Measurements from ENCODE around the gene DNMBP.

DNMBP gene

GRCh38 chr10:99920901-99921300, 88.8 kb downstream of the DNMBP start:
- no peaks in the 10 kb centered on the region for H3K36me3 ChIP-seq (replicated peaks; ENCODE audit: insufficient read depth, low read length)
- no peaks in the 10 kb centered on the region for H3K27me3 ChIP-seq (replicated peaks; ENCODE audit: insufficient read depth, low read length)
- H4K20me1 ChIP-seq (ENCODE audit: insufficient read depth, low read length), result no peaks in the 10 kb centered on the region
- no peak overlapping the region for H3K4me2 ChIP-seq (ENCODE audit: low read depth, low read length)
- DNase-seq, result no peak
- no peaks in the 10 kb centered on the region for H3K4me1 ChIP-seq (ENCODE audit: low read length)
- no peaks in the 10 kb centered on the region for H3K9me3 ChIP-seq (replicated peaks; ENCODE audit: insufficient read depth, low read length)
- H3K9me2 ChIP-seq (replicated peaks; ENCODE audit: insufficient read depth, low read length), result no peaks in the 10 kb centered on the region
- H3K4me3 ChIP-seq (ENCODE audit: low read length), result no peak overlapping the region
- no peak for TF ChIP-seq CTCF (IDR thresholded peaks at IDR 0.05; ENCODE audit: low read length)
- no peak overlapping the region for H3K27ac ChIP-seq (ENCODE audit: low read length)
- no peak overlapping the region for H3K9ac ChIP-seq (ENCODE audit: low read length)
- no peaks in the 10 kb centered on the region for H3K79me2 ChIP-seq (ENCODE audit: low read length)
- no peak overlapping the region for H2AFZ ChIP-seq (ENCODE audit: low read length)
- no peaks in the 10 kb centered on the region for H3F3A ChIP-seq (ENCODE audit: insufficient read depth, low read length)

GRCh38 chr10:99920486-99920885, 89.3 kb downstream of the DNMBP start:
- no peak overlapping the region for H3K4me3 ChIP-seq (ENCODE audit: low read length)
- no peaks in the 10 kb centered on the region for H3F3A ChIP-seq (ENCODE audit: insufficient read depth, low read length)
- H3K27me3 ChIP-seq (replicated peaks; ENCODE audit: insufficient read depth, low read length), result no peaks in the 10 kb centered on the region
- no peak overlapping the region for H3K9ac ChIP-seq (ENCODE audit: low read length)
- no peak overlapping the region for H3K27ac ChIP-seq (ENCODE audit: low read length)
- no peaks in the 10 kb centered on the region for H4K20me1 ChIP-seq (ENCODE audit: insufficient read depth, low read length)
- H3K36me3 ChIP-seq (replicated peaks; ENCODE audit: insufficient read depth, low read length), result no peaks in the 10 kb centered on the region
- no peak for DNase-seq
- no peaks in the 10 kb centered on the region for H3K9me3 ChIP-seq (replicated peaks; ENCODE audit: insufficient read depth, low read length)
- no peak overlapping the region for H3K4me2 ChIP-seq (ENCODE audit: low read depth, low read length)
- H3K9me2 ChIP-seq (replicated peaks; ENCODE audit: insufficient read depth, low read length), result no peaks in the 10 kb centered on the region
- no peak overlapping the region for H2AFZ ChIP-seq (ENCODE audit: low read length)
- no peaks in the 10 kb centered on the region for H3K79me2 ChIP-seq (ENCODE audit: low read length)
- no peak for TF ChIP-seq CTCF (IDR thresholded peaks at IDR 0.05; ENCODE audit: low read length)
- TF ChIP-seq EZH2 (optimal IDR thresholded peaks at IDR 0.05; ENCODE audit: low read depth, low read length), result no peak
- TF ChIP-seq EZH2phosphoT487 (IDR thresholded peaks at IDR 0.05; ENCODE audit: low read length), result no peak
- no peaks in the 10 kb centered on the region for H3K4me1 ChIP-seq (ENCODE audit: low read length)

GRCh38 chr10:99917963-99918825, 91.6 kb downstream of the DNMBP start:
- no peak overlapping the region for H3K4me3 ChIP-seq (ENCODE audit: low read length)
- no peaks in the 10 kb centered on the region for H3K9me3 ChIP-seq (replicated peaks; ENCODE audit: insufficient read depth, low read length)
- no peak for TF ChIP-seq EZH2phosphoT487 (IDR thresholded peaks at IDR 0.05; ENCODE audit: low read length)
- TF ChIP-seq CTCF (IDR thresholded peaks at IDR 0.05; ENCODE audit: low read length), result no peak
- no peak for TF ChIP-seq EZH2 (optimal IDR thresholded peaks at IDR 0.05; ENCODE audit: low read depth, low read length)
- no peak overlapping the region for H3K27ac ChIP-seq (ENCODE audit: low read length)
- H2AFZ ChIP-seq (ENCODE audit: low read length), result no peak overlapping the region
- no peak overlapping the region for H3K4me2 ChIP-seq (ENCODE audit: low read depth, low read length)
- no peaks in the 10 kb centered on the region for H3K36me3 ChIP-seq (replicated peaks; ENCODE audit: insufficient read depth, low read length)
- no peak for DNase-seq
- no peaks in the 10 kb centered on the region for H3F3A ChIP-seq (ENCODE audit: insufficient read depth, low read length)
- H4K20me1 ChIP-seq (ENCODE audit: insufficient read depth, low read length), result no peaks in the 10 kb centered on the region
- H3K4me1 ChIP-seq (ENCODE audit: low read length), result no peaks in the 10 kb centered on the region
- H3K79me2 ChIP-seq (ENCODE audit: low read length), result no peaks in the 10 kb centered on the region
- H3K9me2 ChIP-seq (replicated peaks; ENCODE audit: insufficient read depth, low read length), result no peaks in the 10 kb centered on the region
- no peaks in the 10 kb centered on the region for H3K27me3 ChIP-seq (replicated peaks; ENCODE audit: insufficient read depth, low read length)
- no peak overlapping the region for H3K9ac ChIP-seq (ENCODE audit: low read length)
